NT2/D1 (cell line): Measurements from ENCODE around the gene PNPLA5.

Experiments used
- DNase-seq: peaks from one replicate; pipeline ENCODE4 v3.0.0-alpha.2; 2011; ENCODE audit warnings: low read depth, low spot score
- H3K27me3 ChIP-seq: 2 replicates; pipeline ENCODE4 v1.6.0; 2011; ENCODE audit warnings: mild to moderate bottlenecking; ENCODE audit not compliant: insufficient read length, insufficient read depth
- H3K36me3 ChIP-seq: 2 replicates; pipeline ENCODE4 v1.6.1; 2011; ENCODE audit warnings: mild to moderate bottlenecking, low read length, mixed read lengths; ENCODE audit not compliant: insufficient read depth, insufficient read length
- H3K4me1 ChIP-seq: 2 replicates; pipeline ENCODE4 v1.5.1; 2011; ENCODE audit not compliant: insufficient read depth, insufficient read length
- H3K4me3 ChIP-seq: 2 replicates; pipeline ENCODE4 v1.5.1; 2011; ENCODE audit warnings: low read depth; ENCODE audit not compliant: insufficient read length
- H3K9ac ChIP-seq: 2 replicates; pipeline ENCODE4 v1.6.0; 2011; ENCODE audit warnings: low read depth; ENCODE audit not compliant: insufficient read length
- H3K9me3 ChIP-seq: 2 replicates; pipeline ENCODE4 v1.5.1; 2011; ENCODE audit warnings: mild to moderate bottlenecking, low read length; ENCODE audit not compliant: insufficient read depth
- SUZ12 ChIP-seq: IDR thresholded peaks from 2 replicates; pipeline ENCODE4 v1.6.1; 2011; ENCODE audit not compliant: insufficient read length, insufficient read depth; ENCODE audit errors: extremely low read depth
- YY1 ChIP-seq: IDR thresholded peaks from 2 replicates; pipeline ENCODE4 v1.6.1; 2011; ENCODE audit not compliant: insufficient read length, insufficient read depth
- ZNF274 ChIP-seq: IDR thresholded peaks from 2 replicates; pipeline ENCODE4 v1.6.1; 2011; ENCODE audit warnings: mild to moderate bottlenecking, low read depth, low read length

The PNPLA5 gene

GRCh38 chr22:43852573-43853327 lies 39.1 kb downstream of the PNPLA5 start:
- H3K9ac ChIP-seq: no peak overlapping the region
- DNase-seq: no peak

GRCh38 chr22:43851979-43852307 lies 39.9 kb downstream of the PNPLA5 start:
- Histone ChIP-seq H3K36me3 (peaks cover 4% of the 10 kb centered on the region), H3K27me3 (no peaks in the 10 kb centered on the region), H3K4me3 (no peak overlapping the region), H3K9me3 (peaks cover 4% of the 10 kb centered on the region; the same call in 1 of the 2 replicates), H3K9ac (no peak overlapping the region), H3K4me1 (peaks cover 12% of the 10 kb centered on the region)
- DNase-seq: no peak
- TF ChIP-seq YY1 (no peak), SUZ12 (no peak), ZNF274 (no peak)

More at GRCh38 chr22:43852573-43853327, 39.1 kb downstream of the PNPLA5 start:
- Histone ChIP-seq H3K27me3 (no peaks in the 10 kb centered on the region), H3K4me1 (peaks cover 12% of the 10 kb centered on the region), H3K9me3 (peaks cover 7% of the 10 kb centered on the region; the same call in 1 of the 2 replicates), H3K4me3 (no peak overlapping the region), H3K36me3 (peaks cover 4% of the 10 kb centered on the region)
- TF ChIP-seq SUZ12: no peak
- TF ChIP-seq ZNF274: no peak
- TF ChIP-seq YY1: no peak

- Histone ChIP-seq H3K4me3 (no peak overlapping the region), H3K4me1 (peaks cover 12% of the 10 kb centered on the region), H3K36me3 (peaks cover 4% of the 10 kb centered on the region), H3K9me3 (no peaks in the 10 kb centered on the region), H3K9ac (no peak overlapping the region), H3K27me3 (no peaks in the 10 kb centered on the region)
- DNase-seq: no peak
- TF ChIP-seq YY1 (no peak), ZNF274 (no peak), SUZ12 (no peak)
Observed at GRCh38 chr22:43851058-43851978, 40.5 kb downstream of the PNPLA5 start.

- no peaks in the 10 kb centered on the region for H3K27me3 ChIP-seq
Observed at GRCh38 chr22:43850529-43850928, 41.3 kb downstream of the PNPLA5 start.

DNA sequence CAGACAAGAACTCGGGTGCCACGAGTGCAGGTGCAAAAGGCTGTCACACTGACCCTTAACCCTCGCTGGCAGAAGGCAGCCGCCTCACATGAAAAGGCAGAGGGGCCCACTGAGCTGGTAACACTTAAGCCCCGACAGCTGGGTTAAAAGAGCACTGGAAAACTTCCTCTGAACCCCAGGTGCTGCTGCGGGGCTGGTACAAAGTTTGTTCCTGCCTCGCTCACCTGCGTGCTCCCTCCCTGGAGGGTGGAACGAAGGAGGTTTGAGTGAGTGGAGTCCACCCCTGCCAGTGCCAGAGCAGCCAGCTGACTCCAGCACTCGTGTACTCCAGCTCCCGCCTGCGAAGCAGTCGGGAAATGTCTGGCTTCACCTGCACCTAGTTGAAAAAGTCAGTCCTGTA lies 42.1 kb downstream of the PNPLA5 start:
- Histone ChIP-seq H3K9me3 (no peaks in the 10 kb centered on the region), H3K4me1 (peaks cover 16% of the 10 kb centered on the region), H3K27me3 (no peaks in the 10 kb centered on the region), H3K36me3 (peaks cover 4% of the 10 kb centered on the region), H3K9ac (no peak overlapping the region), H3K4me3 (no peak overlapping the region)
- no peak for DNase-seq
- TF ChIP-seq ZNF274 (no peak), SUZ12 (no peak), YY1 (no peak)

More at GRCh38 chr22:43850529-43850928, 41.3 kb downstream of the PNPLA5 start:
- no peak overlapping the region for H3K9ac ChIP-seq
- DNase-seq: no peak
- TF ChIP-seq ZNF274 (no peak), YY1 (no peak), SUZ12 (no peak)
- H3K4me1 ChIP-seq: peaks cover 14% of the 10 kb centered on the region
- no peaks in the 10 kb centered on the region for H3K9me3 ChIP-seq
- H3K36me3 ChIP-seq: peaks cover 4% of the 10 kb centered on the region
- no peak overlapping the region for H3K4me3 ChIP-seq

- TF ChIP-seq YY1 (no peak), ZNF274 (no peak)
- Histone ChIP-seq H3K4me3 (no peak overlapping the region), H3K4me1 (peaks cover 15% of the 10 kb centered on the region), H3K9me3 (no peaks in the 10 kb centered on the region), H3K9ac (no peak overlapping the region), H3K36me3 (peaks cover 4% of the 10 kb centered on the region), H3K27me3 (no peaks in the 10 kb centered on the region)
- no peak for DNase-seq
Observed at GRCh38 chr22:43848366-43849171, 43.2 kb downstream of the PNPLA5 start.
